Right lobe of liver (tissue), 6 donors: ENCODE data around the gene SNTB2. TPM values are rescaled to one million over a fixed set of nuclear protein-coding genes. Genes with fewer than 3 reads are reported as not detected.

ENCODE experiments used
- ATAC-seq, 4 donors: fragments of 200-7000 bp; cut with Tn5 transposase; one replicate each; pipeline ENCODE4 v1.9.1; 2020; ENCODE audit warnings: mild to moderate bottlenecking in 4 of 4, moderate library complexity in 4 of 4
- DNase-seq, 3 donors: peaks; one replicate each; pipeline ENCODE4 v3.0.0-alpha.2; 2020
- H3K27ac ChIP-seq, 3 donors: fragments of 200-600 bp; one replicate each; pipeline ENCODE4 v1.8.0; 2022
- H3K27me3 ChIP-seq, 2 donors: fragments of 200-600 bp; one replicate each; pipeline ENCODE4 v1.8.0; 2022
- H3K36me3 ChIP-seq, 4 donors: fragments of 200-600 bp; sonication (generic) in 1 of 4; one replicate each; pipeline versions ENCODE4 v1.5.1 to v1.8.0; 2017 to 2022; ENCODE audit warnings: control low read depth in 1 of 4
- H3K4me1 ChIP-seq, 4 donors: fragments of 200-600 bp; sonication (generic) in 1 of 4; one replicate each; pipeline versions ENCODE4 v1.5.1 to v1.8.0; 2017 to 2022; ENCODE audit warnings: control low read depth in 1 of 4
- H3K4me3 ChIP-seq, 3 donors: fragments of 200-600 bp; one replicate each; pipeline ENCODE4 v1.8.0; 2022
- H3K9me3 ChIP-seq, 4 donors: fragments of 200-600 bp; sonication (generic) in 1 of 4; one replicate each; pipeline versions ENCODE4 v1.5.1 to v1.8.0; 2017 to 2022; ENCODE audit warnings: control low read depth in 1 of 4
- CTCF ChIP-seq, 4 donors: fragments of 200-600 bp in 3 of 4; fragments of 450-650 bp in 1 of 4; IDR thresholded peaks; one replicate each; pipeline versions ENCODE4 v1.5.1 to v1.8.0; 2016 to 2022; ENCODE audit warnings: antibody characterized with exemption in 4 of 4, mild to moderate bottlenecking in 2 of 4
- POLR2A ChIP-seq: fragments of 450-650 bp; IDR thresholded peaks from one replicate; pipeline ENCODE4 v1.6.1; 2017; ENCODE audit warnings: antibody characterized with exemption, mild to moderate bottlenecking
- WGBS: methylation state at CpG from one replicate; pipeline ENCODE4 v1.1.6; 2018; ENCODE audit warnings: low coverage, low lambda C conversion rate; ENCODE audit not compliant: insufficient coverage; ENCODE audit errors: missing lambda C conversion rate; 5-methylcytosine and 5-hydroxymethylcytosine counted together
- intact Hi-C, 2 donors: fragments of 100-400 bp; cut with DNase I; formaldehyde crosslinking; loops; one replicate each; pipeline versions ENCODE4 v1.11.2 to v1.14.1; 2022
- total RNA-seq, 6 experiments: library from RNA; depleted of rRNA in 2 of 6; stranded (reverse); fragments of >200 nt in 2 of 6; fragmentation: NEBNext Ultra II Directional in 3 of 6; extraction: Animal tissue kit (Norgen Biotek cat#: 25700) in 3 of 6; gene quantifications; one replicate each; pipeline versions ENCODE4 v1.1.0 to v1.2.4, GENCODE V29; 2016 to 2023
- donor health status: DM: no; HTN: yes; CAD: no.
- donor health status: DM: no; HTN: no; CAD: no.
- donor health status: DM: no; HTN: no; CAD: no.
- donor health status: DM: no; HTN: yes; CAD: no.
- donor health status: DM: no; HTN: yes; CAD: no.

The SNTB2 gene
- total RNA-seq, 6 experiments from 2014 or later: 7.5 to 13.9 (median 10.6) TPM

DNA sequence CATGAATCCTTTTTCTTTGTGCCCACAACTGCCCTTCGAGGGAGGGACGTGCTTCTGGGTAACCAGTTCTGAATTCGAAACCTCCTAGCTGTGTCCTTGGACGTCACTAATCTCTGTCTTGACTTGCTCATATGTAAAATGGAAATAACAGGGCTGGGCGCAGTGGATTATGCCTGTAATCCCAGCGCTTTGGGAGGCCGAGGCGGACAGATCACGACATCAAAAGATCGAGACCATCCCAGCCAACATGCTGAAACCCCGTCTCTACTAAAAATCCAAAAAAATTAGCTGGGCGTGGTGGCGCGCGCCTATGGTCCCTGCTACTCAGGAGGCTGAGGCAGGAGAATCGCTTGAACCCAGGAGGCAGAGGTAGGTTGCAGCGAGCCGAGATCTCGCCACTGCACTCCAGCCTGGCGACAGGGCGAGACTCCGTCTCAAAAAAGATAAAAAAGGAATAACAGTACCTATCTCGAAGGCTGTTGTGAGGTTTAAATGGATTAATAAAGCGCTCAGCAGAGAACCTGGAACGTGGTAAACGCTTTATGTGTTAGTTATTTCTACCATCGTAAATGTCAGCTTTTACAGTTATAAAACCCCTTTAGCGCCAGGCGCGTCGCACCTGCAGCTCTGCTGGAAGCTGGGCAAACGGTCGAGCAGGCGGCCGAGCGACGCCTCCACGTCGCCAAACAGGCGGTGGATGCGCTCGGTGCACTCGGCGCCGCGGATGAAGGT lies 151.8 kb downstream of the SNTB2 start:
- ATAC-seq: no peak
- Histone ChIP-seq H3K4me3 (peak overlapping the region; percentile 69 to 93 (median 91)), H3K27ac (peak overlapping the region; percentile 74 to 89 (median 81)), H3K9me3 (no peaks in the 10 kb centered on the region), H3K4me1 (peaks cover 0 to 24% (median 7%) of the 10 kb centered on the region in 4 donors), H3K36me3 (peaks cover 0 to 55% (median 16%) of the 10 kb centered on the region in 4 donors), H3K27me3 (no peaks in the 10 kb centered on the region)
- WGBS: 23% methylated on average over 29 of the region's 46 CpGs
- DNase-seq: peak in 1 of 3 donors; percentile 74
- intact Hi-C loops: no loop called here
- TF ChIP-seq CTCF (IDR thresholded peaks at IDR 0.05) (no peak), POLR2A (no peak)

GRCh38 chr16:69339289-69340094 lies 152.5 kb downstream of the SNTB2 start, which contains the start of the genes COG8 and NIP7:
Gene COG8 (minus strand): TSS chr16:69339564. CDS start chr16:69339552, 12 bp downstream.
Gene NIP7 (plus strand): TSS chr16:69339772. CDS start chr16:69339830, 58 bp downstream.
- peak; percentile 92 to 96 (median 94) for DNase-seq
- Histone ChIP-seq H3K9me3 (no peaks in the 10 kb centered on the region), H3K27me3 (no peaks in the 10 kb centered on the region), H3K36me3 (peaks cover 0 to 49% (median 14%) of the 10 kb centered on the region in 4 donors), H3K4me1 (peaks cover 0 to 24% (median 7%) of the 10 kb centered on the region in 4 donors), H3K4me3 (peak within 1 kb of the TSS; percentile 69 to 93 (median 91)), H3K27ac (peak within 1 kb of the TSS; percentile 74 to 89 (median 81))
- TF ChIP-seq POLR2A (peak; percentile 63), CTCF (IDR thresholded peaks at IDR 0.05) (peak; percentile 86 to 90 (median 89))
- peak; percentile 98 to 99 (median 98) for ATAC-seq
- 0% methylated on average over 28 of the region's 77 CpGs for WGBS
- intact Hi-C loops: no loop called here

- no peak for TF ChIP-seq CTCF (IDR thresholded peaks at IDR 0.05)
- TF ChIP-seq POLR2A: no peak
- ATAC-seq: no peak
- Histone ChIP-seq H3K36me3 (peaks cover 0 to 42% (median 12%) of the 10 kb centered on the region in 4 donors), H3K27me3 (no peaks in the 10 kb centered on the region), H3K4me1 (peaks cover 0 to 24% (median 7%) of the 10 kb centered on the region in 4 donors), H3K27ac (peak overlapping the region; percentile 74 to 89 (median 81)), H3K9me3 (no peaks in the 10 kb centered on the region), H3K4me3 (peak overlapping the region; percentile 69 to 93 (median 91))
- intact Hi-C loops: no loop called here
- 8% methylated on average over 14 of the region's 16 CpGs for WGBS
- no peak for DNase-seq
Measured at GRCh38 chr16:69340095-69340644, 153.2 kb downstream of the SNTB2 start.

GRCh38 chr16:69344171-69344570 lies 157.2 kb downstream of the SNTB2 start:
- Histone ChIP-seq H3K27ac (no peak overlapping the region), H3K4me3 (no peak overlapping the region), H3K27me3 (no peaks in the 10 kb centered on the region), H3K36me3 (peaks cover 0 to 29% (median 5%) of the 10 kb centered on the region in 4 donors), H3K4me1 (peaks cover 0 to 9% (median 3%) of the 10 kb centered on the region in 4 donors), H3K9me3 (no peaks in the 10 kb centered on the region)
- ATAC-seq (no peak), DNase-seq (no peak)
- WGBS: 98% methylated on average over 5 of the region's 5 CpGs
- TF ChIP-seq POLR2A: no peak
- no peak for TF ChIP-seq CTCF (IDR thresholded peaks at IDR 0.05)
- intact Hi-C loops: no loop called here
